SK-N-SH (cell line): Measurements from ENCODE around the gene ARID3A.

Experiments
- CHD2 ChIP-seq: fragments of 150-350 bp; IDR thresholded peaks from 2 replicates; pipeline ENCODE4 v1.6.1; 2018; ENCODE audit warnings: low read length; ENCODE audit not compliant: partially characterized antibody
- CTCF ChIP-seq: fragments of 200-600 bp; sonication (generic); IDR thresholded peaks from 2 replicates; pipeline ENCODE4 v1.6.1; 2017; ENCODE audit warnings: antibody characterized with exemption, mild to moderate bottlenecking, moderate library complexity
- ELF1 ChIP-seq: IDR thresholded peaks from 2 replicates; pipeline ENCODE4 v1.4.0; 2012
- EP300 ChIP-seq, 2 experiments: IDR thresholded peaks; 2 replicates each; pipeline versions ENCODE4 v1.4.0 to v1.6.1; 2012; ENCODE audit warnings: borderline replicate concordance in 1 of 2, low read depth in 1 of 2, low read length in 1 of 2
- GABPA ChIP-seq: IDR thresholded peaks from 2 replicates; pipeline ENCODE4 v1.4.0; 2012; ENCODE audit warnings: low read depth, mild to moderate bottlenecking
- IRF3 ChIP-seq: fragments of 150-350 bp; IDR thresholded peaks from 2 replicates; pipeline ENCODE4 v1.6.1; 2016; ENCODE audit warnings: mild to moderate bottlenecking, low read depth, low read length
- NFIC ChIP-seq: IDR thresholded peaks from 2 replicates; pipeline ENCODE4 v1.4.0; 2012; ENCODE audit warnings: borderline replicate concordance
- RCOR1 ChIP-seq: fragments of 150-350 bp; IDR thresholded peaks from 2 replicates; pipeline ENCODE4 v1.6.1; 2017; ENCODE audit warnings: antibody characterized with exemption, low read length
- RFX5 ChIP-seq: IDR thresholded peaks from 2 replicates; pipeline ENCODE4 v1.6.1; 2012; ENCODE audit warnings: mild to moderate bottlenecking, improper control_type of control experiment, low read length
- SMC3 ChIP-seq: IDR thresholded peaks from 2 replicates; pipeline ENCODE4 v1.6.1; 2012; ENCODE audit warnings: low read depth, low read length, improper control_type of control experiment
- TCF12 ChIP-seq: IDR thresholded peaks from 2 replicates; pipeline ENCODE4 v1.4.0; 2012
- TEAD4 ChIP-seq: IDR thresholded peaks from 2 replicates; pipeline ENCODE4 v1.4.0; 2012; ENCODE audit warnings: mild to moderate bottlenecking, borderline replicate concordance; ENCODE audit not compliant: insufficient read depth
- TF ChIP-seq, protein P1 (sequence below): IDR thresholded peaks from 2 replicates; pipeline ENCODE4 v1.4.0; 2012; ENCODE audit warnings: low read depth
- TF ChIP-seq, protein P2 (sequence below): IDR thresholded peaks from 2 replicates; pipeline ENCODE4 v1.6.1; 2012; ENCODE audit warnings: mild to moderate bottlenecking, low read depth, low read length, moderate library complexity

DNA sequence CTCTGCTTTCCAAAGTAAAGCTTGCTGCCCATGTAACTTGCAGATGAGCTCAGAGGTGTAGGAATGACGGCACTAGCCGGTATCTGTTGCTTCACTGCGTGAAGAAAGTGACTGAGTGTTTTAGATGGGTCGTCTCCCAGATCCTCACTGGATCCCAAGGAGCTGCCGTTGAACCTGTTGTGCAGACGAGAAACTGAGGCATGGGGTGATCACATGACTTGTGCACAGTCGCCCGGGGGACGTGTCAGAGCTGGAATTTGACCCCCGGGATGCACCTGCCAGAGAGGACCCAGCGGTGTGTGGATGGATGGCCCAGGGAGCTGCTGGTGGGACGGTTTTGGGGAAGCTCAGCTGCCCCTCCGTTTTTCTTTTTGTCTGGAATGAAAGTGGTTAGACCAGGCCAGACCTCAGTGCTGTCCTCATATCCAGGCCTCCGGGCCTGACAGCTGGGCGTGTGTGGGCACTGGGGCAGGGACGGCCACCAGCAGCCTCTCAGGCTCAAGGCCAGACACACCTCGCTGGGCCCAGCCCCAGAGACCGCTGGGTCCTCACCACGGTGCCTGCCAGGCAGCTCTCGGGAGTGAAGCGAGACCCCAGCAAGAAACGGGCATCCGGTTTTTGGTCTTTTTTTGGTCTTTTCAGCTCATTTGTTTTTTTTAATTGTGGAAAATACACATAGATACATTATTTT is 12.5 kb downstream of the ARID3A start:
- TF ChIP-seq, protein P1, sequence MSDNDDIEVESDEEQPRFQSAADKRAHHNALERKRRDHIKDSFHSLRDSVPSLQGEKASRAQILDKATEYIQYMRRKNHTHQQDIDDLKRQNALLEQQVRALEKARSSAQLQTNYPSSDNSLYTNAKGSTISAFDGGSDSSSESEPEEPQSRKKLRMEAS: no peak
- TF ChIP-seq IRF3: no peak
- TF ChIP-seq SMC3: no peak
- no peak for TF ChIP-seq CTCF
- no peak for TF ChIP-seq RFX5
- TF ChIP-seq NFIC: no peak
- no peak for TF ChIP-seq EP300 (IDR thresholded peaks at IDR 0.05; ENCODE audit: borderline replicate concordance in 1 of 2, low read depth in 1 of 2, low read length in 1 of 2)
- no peak for TF ChIP-seq GABPA
- no peak for TF ChIP-seq TEAD4
- no peak for TF ChIP-seq CHD2
- TF ChIP-seq, protein P2, sequence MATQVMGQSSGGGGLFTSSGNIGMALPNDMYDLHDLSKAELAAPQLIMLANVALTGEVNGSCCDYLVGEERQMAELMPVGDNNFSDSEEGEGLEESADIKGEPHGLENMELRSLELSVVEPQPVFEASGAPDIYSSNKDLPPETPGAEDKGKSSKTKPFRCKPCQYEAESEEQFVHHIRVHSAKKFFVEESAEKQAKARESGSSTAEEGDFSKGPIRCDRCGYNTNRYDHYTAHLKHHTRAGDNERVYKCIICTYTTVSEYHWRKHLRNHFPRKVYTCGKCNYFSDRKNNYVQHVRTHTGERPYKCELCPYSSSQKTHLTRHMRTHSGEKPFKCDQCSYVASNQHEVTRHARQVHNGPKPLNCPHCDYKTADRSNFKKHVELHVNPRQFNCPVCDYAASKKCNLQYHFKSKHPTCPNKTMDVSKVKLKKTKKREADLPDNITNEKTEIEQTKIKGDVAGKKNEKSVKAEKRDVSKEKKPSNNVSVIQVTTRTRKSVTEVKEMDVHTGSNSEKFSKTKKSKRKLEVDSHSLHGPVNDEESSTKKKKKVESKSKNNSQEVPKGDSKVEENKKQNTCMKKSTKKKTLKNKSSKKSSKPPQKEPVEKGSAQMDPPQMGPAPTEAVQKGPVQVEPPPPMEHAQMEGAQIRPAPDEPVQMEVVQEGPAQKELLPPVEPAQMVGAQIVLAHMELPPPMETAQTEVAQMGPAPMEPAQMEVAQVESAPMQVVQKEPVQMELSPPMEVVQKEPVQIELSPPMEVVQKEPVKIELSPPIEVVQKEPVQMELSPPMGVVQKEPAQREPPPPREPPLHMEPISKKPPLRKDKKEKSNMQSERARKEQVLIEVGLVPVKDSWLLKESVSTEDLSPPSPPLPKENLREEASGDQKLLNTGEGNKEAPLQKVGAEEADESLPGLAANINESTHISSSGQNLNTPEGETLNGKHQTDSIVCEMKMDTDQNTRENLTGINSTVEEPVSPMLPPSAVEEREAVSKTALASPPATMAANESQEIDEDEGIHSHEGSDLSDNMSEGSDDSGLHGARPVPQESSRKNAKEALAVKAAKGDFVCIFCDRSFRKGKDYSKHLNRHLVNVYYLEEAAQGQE: no peak
- TF ChIP-seq TCF12: no peak
- no peak for TF ChIP-seq ELF1
- TF ChIP-seq RCOR1: no peak
